Left lobe of liver (tissue), 2 donors: Measurements from ENCODE around the gene RIMS4. TPM values are rescaled to one million over a fixed set of nuclear protein-coding genes. Genes with fewer than 3 reads are reported as not detected.
"Not testable (repeated sequence)": the region's sequence is repeated elsewhere in the genome, so short reads cannot be mapped to it uniquely, and the experiment has no call there.

ENCODE experiments used
- ATAC-seq: fragments of 200-7000 bp; cut with Tn5 transposase; one replicate; pipeline ENCODE4 v1.9.1; 2020; ENCODE audit warnings: mild to moderate bottlenecking, moderate library complexity
- DNase-seq: peaks from one replicate; pipeline ENCODE4 v3.0.0-alpha.2; 2020; ENCODE audit warnings: low spot score
- total RNA-seq: library from RNA; stranded (reverse); gene quantifications from one replicate; pipeline ENCODE4 v1.2.1, GENCODE V29; 2021
- donor health status: DM: no; HTN: no; CAD: no; lungs with moderate emphysema.
- donor health status: DM: no; HTN: yes; CAD: no.

The RIMS4 gene
- total RNA-seq, 1 donor from 2014 or later, result not detected

DNA sequence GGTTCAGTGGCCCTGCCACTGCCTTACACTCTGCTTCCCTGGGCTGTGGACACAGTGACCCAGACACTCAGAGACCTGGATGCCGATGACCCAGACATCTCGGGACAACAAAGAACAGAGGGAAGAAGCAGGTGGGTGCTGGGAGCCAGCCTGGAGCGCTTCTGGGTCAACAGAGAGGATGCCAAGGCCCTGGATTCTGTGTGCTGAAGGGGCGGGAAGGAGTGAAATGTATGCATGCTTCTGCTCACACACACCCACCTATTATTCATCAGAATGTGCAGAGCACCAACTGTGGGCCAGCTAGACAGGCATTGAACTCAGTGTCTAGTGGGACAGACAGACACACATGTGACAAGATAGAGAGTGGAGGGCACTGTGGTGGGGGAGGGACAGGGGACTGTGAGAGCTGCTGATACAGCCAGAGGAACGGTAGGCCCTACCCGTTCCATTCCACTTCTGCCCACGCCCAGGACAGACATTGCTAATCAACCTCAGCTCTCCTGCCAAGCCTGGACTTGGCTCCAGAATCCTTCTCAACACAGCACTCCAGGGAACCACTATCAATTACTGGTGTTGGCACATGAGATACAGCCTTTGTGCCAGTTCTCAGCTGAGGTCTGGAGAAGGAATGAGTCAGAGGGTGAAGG lies 44.5 kb downstream of the RIMS4 start:
- ATAC-seq, result no peak

DNA sequence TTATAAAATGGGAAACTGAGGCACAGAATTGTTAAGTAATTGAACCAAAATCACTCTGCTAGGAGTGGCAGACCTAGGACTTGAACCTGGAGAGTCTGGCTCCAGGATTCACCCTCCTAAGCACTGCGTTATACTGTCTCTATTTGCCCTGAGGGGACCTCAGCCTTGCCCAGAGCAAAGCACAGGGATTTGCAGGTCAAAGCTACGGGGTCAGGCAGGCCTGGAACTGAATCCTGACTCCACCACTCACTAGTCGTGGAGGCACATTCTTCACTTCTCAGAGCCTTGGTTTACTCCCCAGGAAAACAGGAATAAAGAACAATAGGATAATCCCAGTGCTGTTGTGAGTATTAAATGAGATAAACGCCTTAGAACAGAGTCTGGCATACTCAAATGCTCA lies 45.3 kb downstream of the RIMS4 start:
- ATAC-seq (no peak), DNase-seq (no peak)

More for the DNA sequence above, 44.5 kb downstream of the RIMS4 start:
- DNase-seq, result no peak

DNA sequence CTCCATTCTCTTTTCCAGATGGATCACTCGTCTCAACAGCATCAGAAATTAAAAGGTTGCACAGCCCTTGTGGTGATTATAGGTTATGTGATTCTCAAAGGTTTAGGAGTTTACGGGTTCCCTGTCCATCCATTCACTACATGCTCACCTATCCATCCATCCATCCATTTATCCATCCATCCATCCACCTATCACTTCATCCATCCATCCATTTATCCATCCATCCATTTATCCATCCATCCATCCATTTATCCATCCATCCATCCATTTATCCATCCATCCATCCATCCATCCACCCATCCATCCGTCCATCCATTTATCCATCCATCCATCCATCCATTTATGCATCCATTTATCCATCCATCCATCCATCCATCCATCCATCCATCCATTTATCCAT lies 46.5 kb downstream of the RIMS4 start:
- ATAC-seq, DNase-seq: not testable (repeated sequence)

DNA sequence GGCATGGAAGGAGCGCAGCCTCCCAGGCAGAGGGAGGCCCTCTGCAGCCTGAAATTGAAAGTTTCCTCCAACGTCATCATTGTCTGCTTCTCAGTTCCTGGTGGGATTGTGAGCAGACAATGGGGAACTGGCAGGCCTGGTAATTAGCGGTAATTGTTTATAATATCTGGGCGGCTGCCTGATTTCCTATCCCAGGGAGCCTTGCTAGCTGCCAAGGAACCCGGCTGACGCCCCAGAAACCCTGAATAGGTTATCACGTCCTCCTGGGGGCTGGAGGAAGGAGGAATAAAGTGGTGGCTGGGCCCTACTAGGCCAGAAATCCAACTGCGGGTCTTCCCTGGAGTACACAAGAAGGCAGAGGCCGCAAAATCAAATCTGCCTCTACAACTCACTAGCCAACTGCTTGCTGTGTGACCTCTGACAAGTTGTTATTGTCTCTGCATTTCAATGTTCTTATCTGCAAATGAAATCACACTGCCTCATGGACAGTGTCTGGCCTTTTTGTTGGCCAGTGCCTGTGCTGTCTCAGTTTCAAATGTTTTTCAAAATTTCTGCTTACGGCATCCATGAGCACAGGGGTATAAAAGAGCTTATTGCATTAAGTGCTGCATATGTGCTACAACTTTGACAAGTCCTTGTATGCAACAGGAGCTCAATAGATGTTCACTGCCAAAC lies 47.7 kb downstream of the RIMS4 start:
- no peak for DNase-seq
- ATAC-seq, result no peak

DNA sequence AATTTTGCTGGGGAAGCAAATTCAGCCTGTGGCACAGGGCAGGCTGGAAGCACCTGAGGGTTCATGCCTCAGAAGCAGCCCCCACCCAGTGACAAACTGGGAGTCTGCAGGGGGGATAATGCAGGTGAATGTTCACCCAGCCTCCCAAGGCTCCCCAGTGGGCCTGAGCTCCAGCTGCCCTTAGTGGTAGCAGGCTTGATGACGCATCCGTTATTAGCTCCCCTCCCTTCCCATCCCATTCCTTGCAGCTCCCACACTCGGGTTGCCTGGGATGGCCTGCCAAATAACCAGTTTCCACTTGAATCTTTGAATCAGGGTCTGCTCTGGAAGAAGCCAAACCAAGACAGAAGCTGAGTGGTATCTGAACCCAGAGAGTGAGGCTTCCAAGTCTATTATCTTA lies 48.9 kb downstream of the RIMS4 start:
- DNase-seq, result no peak

DNA sequence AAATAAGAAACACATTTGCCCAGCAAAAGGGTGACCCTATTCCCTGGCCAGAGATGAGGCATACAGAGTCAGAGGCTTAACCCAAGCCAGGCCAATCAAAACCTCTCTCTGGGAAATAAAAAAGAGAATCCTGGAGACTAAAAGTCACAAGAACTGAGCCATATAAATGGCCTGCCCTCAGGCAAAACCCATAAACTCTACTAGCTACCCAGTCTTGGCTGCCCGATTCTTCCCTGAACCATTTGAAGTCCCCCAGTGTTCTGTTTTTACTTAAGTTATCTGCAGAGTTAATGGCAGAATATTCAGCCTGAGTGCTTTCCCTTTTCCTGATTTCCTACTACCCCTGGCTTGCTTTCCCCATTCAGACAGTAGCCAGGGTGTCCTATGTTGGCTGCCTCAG lies 50.8 kb downstream of the RIMS4 start:
- ATAC-seq (no peak), DNase-seq (no peak)

More for the DNA sequence above, 48.9 kb downstream of the RIMS4 start:
- ATAC-seq, result no peak

DNA sequence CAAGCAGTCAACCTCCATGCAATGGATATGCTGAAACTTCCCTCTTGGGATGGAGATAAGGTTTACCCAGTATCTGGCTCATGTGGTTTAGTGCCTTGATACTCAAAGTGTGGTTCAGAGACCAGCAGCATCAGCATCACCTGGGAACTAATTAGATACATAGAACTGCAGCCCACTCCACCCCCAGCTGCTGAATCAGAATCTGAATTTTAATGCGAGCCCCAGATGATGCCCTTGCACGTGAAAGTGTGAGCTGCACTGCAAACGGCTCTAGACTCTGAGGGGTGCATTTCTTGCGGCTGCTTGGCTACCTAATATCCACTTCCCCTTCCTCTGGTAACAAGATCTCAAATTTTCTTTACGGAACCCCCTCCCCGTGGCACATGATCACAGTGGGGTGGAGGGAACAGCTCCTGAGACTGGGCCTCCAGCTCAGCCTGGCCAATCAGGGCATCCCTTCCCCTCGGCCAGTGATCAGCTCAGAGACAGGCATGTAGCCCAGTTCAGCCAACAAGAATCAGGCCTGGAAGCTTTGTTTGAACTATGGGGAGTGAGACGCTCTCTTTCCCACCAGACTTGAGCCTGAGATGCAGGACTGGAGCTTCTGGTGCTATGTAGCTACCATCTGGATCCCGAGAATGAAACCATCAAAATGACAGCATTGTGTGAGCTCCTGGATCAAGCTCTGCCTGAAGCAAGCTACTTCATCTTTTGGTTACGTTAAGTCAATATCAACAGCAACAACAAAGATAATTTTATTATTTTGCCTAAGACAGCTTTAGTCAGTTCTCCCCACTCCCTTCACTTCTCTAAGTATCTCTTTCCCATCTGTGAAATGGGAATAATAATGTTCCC lies 51.9 kb downstream of the RIMS4 start:
- DNase-seq (no peak), ATAC-seq (no peak)

DNA sequence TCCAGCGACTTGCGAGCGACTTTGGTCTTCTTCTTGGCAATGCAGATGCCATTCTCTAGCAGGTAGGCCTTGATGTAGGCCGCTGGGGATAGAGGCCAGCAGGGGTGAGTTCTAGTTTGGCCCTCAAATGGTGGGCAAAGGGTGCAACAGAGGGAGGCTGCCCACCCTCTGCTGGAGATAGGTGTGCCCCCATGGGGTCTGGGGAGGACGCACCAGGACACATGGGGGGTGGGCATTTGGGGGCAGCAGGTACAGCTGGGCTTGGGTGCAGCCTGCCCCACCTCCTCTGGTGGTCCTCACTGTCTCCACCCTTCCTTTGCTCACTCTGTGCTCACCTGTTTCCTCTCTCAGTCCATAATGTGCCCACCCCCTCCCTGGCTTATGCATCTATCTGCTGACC lies 53.4 kb downstream of the RIMS4 start:
- no peak for DNase-seq
- ATAC-seq, result no peak

DNA sequence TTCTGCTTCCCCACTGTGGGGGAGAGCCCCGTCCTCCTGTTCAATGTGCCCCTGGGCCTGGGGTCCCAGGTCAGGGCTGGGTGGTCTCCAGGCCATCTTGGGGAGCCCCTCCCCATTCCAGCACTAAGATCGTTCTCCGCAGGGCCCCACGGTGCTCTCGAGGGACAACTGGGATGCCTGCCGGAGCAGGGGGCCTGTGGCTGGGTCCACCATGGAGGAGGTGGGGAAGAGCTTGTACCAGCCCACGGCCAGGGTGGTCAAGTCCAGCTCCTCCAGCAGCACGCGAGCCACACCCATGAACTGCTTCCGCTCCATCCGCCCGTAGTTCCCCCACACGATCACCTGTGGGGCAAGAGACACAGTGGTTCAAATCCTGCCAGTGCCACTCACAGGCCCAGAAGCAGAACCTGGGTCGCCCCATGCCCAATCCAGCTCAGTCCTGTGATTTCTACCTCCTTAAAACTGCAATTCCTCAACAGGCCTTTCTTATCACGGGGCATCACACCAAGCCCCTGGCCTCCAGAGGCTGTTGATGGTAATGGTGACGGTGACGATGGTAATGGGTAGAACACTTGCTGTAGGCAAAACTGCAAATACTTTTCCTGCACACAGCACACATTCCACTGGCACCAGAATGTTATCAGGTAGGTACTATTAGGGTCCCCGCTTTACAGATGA lies 54.2 kb downstream of the RIMS4 start:
- DNase-seq (no peak), ATAC-seq (no peak)

DNA sequence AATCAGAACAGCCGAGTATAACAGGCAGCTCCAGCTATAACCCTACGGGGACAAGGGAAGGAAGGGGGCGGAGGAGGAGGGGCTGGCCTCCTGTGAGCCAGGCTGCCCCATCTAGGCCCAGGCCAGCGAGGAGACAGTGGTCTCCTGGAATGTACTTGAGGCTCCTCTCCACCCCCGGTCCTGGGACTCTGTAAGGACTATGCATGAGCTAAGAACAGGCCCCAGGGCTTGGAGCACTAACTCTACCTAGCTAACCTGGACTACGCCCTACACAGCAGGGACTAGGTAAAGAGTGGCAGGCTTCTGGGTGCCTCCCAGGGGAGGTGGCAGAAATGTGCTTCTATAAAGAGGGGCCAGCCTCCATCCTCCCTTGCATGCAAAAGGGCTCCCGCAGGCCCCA lies 55.8 kb downstream of the RIMS4 start:
- ATAC-seq, result no peak

DNA sequence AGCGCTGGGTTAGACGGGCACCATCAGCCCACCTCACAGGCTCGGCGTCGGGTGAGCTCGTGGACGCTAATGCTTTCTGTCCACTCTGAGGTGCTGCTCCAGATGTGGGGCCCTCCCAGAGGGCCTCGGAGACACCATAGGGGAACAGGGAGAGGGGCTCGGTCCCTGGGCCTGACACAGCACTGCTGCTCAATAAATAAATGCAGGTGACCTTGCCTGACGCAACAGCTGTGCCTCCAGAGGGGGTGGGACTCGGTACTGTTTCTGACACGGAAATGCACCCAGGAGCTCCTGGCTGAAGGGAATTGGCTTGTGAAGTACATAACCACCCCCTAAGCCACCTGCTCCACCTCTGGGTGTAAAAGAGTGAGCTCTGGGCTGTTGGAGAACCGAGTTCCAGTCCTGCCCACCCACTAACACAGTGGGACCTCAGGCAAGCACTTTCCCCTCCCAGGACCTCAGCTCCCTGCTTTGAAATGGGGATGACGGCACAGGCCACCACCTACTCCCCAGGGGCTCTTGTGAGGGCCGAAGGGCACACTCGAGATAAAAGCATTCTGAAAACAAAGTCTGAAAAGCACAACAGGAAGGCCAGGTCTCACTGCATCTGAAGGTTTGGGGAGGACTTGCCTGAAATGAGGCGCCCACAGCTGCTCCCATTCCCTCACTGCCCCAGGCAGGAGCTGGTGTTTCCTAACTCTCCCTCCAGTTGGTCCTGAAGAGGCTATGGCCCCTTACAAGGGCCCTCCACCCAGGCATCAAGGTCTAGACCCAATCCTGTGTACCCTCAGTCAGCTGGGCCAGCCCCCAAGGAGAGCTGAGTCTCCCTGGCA lies 58.0 kb downstream of the RIMS4 start:
- ATAC-seq (no peak), DNase-seq (no peak)

More for the DNA sequence above, 55.8 kb downstream of the RIMS4 start:
- DNase-seq, result no peak

DNA sequence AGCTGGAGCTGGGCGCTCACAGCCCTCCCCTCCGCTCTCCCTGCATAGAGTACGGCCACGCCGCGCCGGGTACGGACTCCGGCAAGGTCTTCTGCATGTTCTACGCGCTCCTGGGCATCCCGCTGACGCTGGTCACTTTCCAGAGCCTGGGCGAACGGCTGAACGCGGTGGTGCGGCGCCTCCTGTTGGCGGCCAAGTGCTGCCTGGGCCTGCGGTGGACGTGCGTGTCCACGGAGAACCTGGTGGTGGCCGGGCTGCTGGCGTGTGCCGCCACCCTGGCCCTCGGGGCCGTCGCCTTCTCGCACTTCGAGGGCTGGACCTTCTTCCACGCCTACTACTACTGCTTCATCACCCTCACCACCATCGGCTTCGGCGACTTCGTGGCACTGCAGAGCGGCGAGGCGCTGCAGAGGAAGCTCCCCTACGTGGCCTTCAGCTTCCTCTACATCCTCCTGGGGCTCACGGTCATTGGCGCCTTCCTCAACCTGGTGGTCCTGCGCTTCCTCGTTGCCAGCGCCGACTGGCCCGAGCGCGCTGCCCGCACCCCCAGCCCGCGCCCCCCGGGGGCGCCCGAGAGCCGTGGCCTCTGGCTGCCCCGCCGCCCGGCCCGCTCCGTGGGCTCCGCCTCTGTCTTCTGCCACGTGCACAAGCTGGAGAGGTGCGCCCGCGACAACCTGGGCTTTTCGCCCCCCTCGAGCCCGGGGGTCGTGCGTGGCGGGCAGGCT lies 60.1 kb downstream of the RIMS4 start:
- DNase-seq (no peak), ATAC-seq (no peak)

DNA sequence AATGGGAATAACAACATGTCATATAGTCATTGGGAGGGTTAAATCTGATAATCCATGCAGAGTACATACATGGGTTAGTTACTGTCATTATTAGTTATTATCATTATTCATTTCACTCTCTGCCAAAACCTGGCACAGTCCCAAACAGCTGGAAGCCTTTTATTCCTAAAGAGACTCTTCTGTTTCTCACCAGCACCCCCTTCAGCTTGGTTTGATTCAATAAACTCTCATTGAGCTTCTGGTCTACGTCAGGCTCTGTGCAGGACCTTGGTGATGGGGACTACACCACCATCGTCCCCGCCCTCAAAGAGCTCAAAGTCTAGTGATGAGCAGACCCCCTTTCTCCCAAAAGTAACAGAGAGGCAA lies 62.4 kb downstream of the RIMS4 start:
- no peak for DNase-seq
- ATAC-seq, result no peak

DNA sequence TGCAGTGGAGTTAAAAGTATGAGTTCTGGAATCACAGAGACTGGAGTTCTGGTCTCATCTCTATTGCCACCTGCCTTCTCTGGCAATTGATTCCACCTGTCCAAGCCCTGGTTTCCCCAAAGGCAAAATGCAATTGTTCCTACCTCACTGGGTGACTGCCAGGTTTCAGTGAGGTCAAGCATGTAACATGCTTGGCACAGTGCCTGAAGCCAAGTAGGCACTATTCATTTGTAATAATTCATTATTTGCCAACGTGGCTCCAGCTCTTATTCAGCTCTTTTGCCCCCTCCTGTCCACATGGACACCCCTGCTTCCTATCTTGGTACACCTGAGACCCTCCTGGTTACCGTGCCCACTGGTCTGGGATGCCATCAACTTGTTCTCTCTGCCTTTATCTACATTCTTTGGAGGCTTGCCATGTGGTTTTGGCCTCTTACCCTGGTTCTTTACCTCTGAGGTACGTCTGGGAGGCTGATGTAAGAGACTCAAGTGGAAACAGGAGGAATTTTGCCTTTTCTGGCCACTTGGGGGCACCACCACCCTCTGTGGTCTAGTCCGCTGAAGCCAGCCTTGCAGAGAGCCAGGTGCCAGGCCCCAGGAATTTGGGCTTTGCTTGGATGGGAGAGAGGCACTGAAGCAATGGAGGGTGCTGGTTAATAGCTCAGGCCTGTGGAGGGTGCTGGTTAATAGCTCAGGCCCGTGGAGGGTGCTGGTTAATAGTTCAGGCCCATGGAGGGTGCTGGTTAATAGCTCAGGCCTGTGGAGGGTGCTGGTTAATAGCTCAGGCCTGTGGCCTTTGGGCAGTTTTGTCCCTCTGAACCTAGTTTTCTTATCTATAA lies 63.0 kb downstream of the RIMS4 start:
- ATAC-seq (peak; percentile 73), DNase-seq (peak; percentile 62)

DNA sequence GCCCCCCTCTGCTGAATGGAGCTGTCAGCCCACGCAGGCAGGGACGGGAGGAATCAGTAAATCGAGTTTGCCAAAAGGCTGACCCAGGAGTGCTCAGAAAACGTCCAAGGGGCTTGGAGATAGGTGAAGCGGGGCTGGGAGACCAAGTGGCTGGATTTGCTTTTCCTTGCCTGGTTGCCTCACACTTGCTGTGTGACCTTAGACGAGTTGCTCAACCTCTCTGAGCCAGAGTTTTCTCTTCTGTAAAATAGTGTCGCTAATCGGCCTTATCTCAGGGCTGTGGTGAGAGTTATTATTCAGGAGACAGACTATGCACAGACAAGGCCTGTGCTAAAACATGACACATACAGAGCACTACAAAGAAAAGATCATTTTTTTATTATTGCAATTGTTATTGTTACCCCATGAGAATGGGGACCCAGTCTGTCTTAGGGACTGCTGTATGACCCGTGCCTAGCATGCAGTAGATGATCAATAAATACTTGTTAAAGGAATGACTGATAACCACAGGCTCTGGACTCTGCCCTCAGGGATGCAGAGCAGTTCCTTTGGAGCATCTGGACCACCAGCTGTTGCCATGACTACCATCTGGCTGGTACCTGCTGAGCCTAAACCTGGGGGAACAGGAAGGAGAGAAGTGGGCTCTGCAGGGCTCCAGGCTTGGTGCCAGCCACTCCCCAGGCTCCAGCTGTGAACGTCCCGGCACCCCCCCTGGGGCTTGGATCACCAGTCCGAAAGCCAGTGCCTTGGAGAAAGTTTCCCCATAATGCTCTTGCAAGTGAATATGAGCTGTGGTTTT lies 63.8 kb downstream of the RIMS4 start:
- ATAC-seq (no peak), DNase-seq (no peak)

DNA sequence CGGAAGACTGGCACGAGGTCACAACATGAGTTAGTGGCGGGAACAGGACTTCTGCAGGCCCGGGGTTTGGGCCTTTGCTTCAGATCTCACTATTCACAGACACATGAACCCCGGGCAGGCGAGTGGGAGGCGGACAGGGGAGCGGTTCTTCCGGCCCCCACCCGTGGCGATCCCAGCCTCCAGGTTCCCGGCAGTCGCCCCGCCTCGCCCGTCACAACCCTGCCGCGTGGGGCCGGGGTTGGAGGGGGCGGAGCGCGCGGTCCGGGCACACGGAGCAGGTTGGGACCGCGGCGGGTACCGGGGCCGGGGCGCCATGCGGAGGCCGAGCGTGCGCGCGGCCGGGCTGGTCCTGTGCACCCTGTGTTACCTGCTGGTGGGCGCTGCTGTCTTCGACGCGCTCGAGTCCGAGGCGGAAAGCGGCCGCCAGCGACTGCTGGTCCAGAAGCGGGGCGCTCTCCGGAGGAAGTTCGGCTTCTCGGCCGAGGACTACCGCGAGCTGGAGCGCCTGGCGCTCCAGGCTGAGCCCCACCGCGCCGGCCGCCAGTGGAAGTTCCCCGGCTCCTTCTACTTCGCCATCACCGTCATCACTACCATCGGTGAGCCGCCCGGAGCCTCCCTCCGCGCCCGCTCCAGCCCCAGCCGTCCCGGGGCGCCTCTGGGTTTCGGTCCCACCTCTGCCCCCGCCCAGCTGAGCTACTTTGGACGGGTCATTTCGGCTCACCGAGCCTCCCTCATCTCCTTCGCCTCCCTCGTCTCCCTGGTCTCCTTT lies 64.6 kb downstream of the RIMS4 start, which contains the start of gene KCNK15:
Gene KCNK15 (plus strand): TSS at position 268 of the 769 bp plus-strand sequence. CDS start 46 bp downstream, at position 314.
- DNase-seq, result no peak
- peak; percentile 64 for ATAC-seq

DNA sequence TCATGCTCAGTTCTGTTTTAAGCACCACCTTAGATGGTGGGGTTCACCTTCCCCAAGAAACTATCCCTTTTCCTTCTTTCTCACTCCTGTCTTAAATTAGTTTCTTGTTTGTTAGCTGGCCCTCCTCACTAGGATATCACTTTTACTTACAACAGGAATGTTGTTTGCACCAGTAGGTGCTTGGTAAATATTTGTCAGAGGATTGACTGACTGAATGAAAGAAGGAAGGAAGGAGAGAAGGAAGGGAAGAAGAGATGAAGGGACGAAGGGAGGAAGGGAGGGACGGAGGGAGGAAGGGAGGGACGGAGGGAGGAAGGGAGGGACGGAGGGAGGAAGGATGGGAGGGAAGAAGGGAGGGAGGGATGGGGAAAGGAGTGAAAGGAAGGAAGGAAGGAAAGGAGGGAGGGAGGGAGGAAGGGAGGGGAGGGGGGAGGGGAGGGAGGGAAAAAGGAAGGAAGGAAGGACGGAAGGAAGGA lies 65.2 kb downstream of the RIMS4 start:
- DNase-seq, result no peak
- no peak for ATAC-seq
